HepG2 (cell line): ENCODE measurements around the gene GSC2. TPM values are rescaled to one million over a fixed set of nuclear protein-coding genes. Genes with fewer than 3 reads are reported as not detected.

ENCODE experiments used
- ARID2 ChIP-seq: sonication (generic); formaldehyde crosslinking; IDR thresholded peaks from 2 replicates; pipeline ENCODE4 v1.8.1; 2022; ENCODE audit warnings: mild to moderate bottlenecking, missing genetic modification reagents, borderline replicate concordance
- BHLHE40 ChIP-seq: IDR thresholded peaks from 2 replicates; pipeline ENCODE4 v1.6.1; 2011; ENCODE audit warnings: low read length, improper control_type of control experiment
- DMAP1 ChIP-seq: IDR thresholded peaks from 2 replicates; pipeline ENCODE4 v1.6.1; 2016
- KMT2A ChIP-seq: sonication (generic); formaldehyde crosslinking; IDR thresholded peaks from 2 replicates; pipeline ENCODE4 v1.4.0; 2020; ENCODE audit warnings: missing genetic modification reagents
- MED8 ChIP-seq: sonication (generic); formaldehyde crosslinking; IDR thresholded peaks from 2 replicates; pipeline ENCODE4 v1.8.1; 2023; ENCODE audit warnings: mild to moderate bottlenecking, missing genetic modification reagents; ENCODE audit not compliant: insufficient replicate concordance
- SIN3A ChIP-seq: IDR thresholded peaks from 2 replicates; pipeline ENCODE4 v1.6.1; 2011; ENCODE audit warnings: low read depth, mild to moderate bottlenecking, control low read depth, low read length, borderline replicate concordance
- SNRNP70 ChIP-seq: fragments of 200-400 bp; formaldehyde crosslinking; IDR thresholded peaks from 2 replicates; pipeline ENCODE4 v1.6.1; 2017; ENCODE audit warnings: mild to moderate bottlenecking, low read depth, low read length, moderate library complexity
- TAF15 ChIP-seq: fragments of 200-400 bp; formaldehyde crosslinking; IDR thresholded peaks from one replicate; pipeline ENCODE4 v1.6.1; 2018; ENCODE audit warnings: mild to moderate bottlenecking, low read depth, low read length; ENCODE audit not compliant: poor library complexity, severe bottlenecking
- ZNF747 ChIP-seq: sonication (generic); formaldehyde crosslinking; IDR thresholded peaks from 2 replicates; pipeline ENCODE4 v1.8.1; 2023; ENCODE audit warnings: missing genetic modification reagents, mild to moderate bottlenecking, borderline replicate concordance
- polyA plus RNA-seq, 8 experiments: library from polyadenylated mRNA; depleted of rRNA in 3 of 8; stranded (reverse) in 7 of 8; unstranded in 1 of 8; fragments of >200 nt; fragmentation: Illumina TruSeq in 4 of 8; extraction: Trizol in 4 of 8; gene quantifications; 2 replicates each; pipeline versions ENCODE4 v1.2.1 to v1.2.3, GENCODE V29; 2011 to 2016; ENCODE audit warnings: low read depth in 4 of 8, missing spikeins in 1 of 8, mixed read lengths in 1 of 8; ENCODE audit not compliant: insufficient read depth in 1 of 8
- total RNA-seq, 5 experiments: library from RNA; depleted of rRNA; stranded (reverse); fragments of >200 nt; fragmentation: Illumina TruSeq; extraction: Trizol; gene quantifications; 2 replicates each; pipeline ENCODE4 v1.2.3, GENCODE V29; 2016; ENCODE audit warnings: low read depth in 1 of 5
- TF ChIP-seq, protein P1 (sequence below): sonication (generic); formaldehyde crosslinking; IDR thresholded peaks from 2 replicates; pipeline ENCODE4 v1.4.0; 2020; ENCODE audit warnings: low read depth, mild to moderate bottlenecking, missing genetic modification reagents
- TF ChIP-seq, protein P2 (sequence below): sonication (generic); formaldehyde crosslinking; IDR thresholded peaks from 2 replicates; pipeline ENCODE4 v1.4.0; 2020; ENCODE audit warnings: missing genetic modification reagents, borderline replicate concordance
- TF ChIP-seq, protein P3 (sequence below): sonication (generic); formaldehyde crosslinking; IDR thresholded peaks from 2 replicates; pipeline ENCODE4 v1.5.0; 2020; ENCODE audit warnings: missing genetic modification reagents
- TF ChIP-seq, protein P4 (sequence below): IDR thresholded peaks from 2 replicates; pipeline ENCODE4 v1.6.1; 2016; ENCODE audit warnings: missing genetic modification reagents, missing compliant biosample characterization
- TF ChIP-seq, protein P5 (sequence below): sonication (generic); formaldehyde crosslinking; IDR thresholded peaks from one replicate; pipeline ENCODE4 v1.5.1; 2020; ENCODE audit warnings: mild to moderate bottlenecking, missing genetic modification reagents; ENCODE audit errors: not compliant biosample characterization

GSC2 gene
- total and polyA plus RNA-seq, 2 of the 13 experiments (the other 11 are each of a cell fraction or from before 2014, with no cell fraction given): not detected

DNA sequence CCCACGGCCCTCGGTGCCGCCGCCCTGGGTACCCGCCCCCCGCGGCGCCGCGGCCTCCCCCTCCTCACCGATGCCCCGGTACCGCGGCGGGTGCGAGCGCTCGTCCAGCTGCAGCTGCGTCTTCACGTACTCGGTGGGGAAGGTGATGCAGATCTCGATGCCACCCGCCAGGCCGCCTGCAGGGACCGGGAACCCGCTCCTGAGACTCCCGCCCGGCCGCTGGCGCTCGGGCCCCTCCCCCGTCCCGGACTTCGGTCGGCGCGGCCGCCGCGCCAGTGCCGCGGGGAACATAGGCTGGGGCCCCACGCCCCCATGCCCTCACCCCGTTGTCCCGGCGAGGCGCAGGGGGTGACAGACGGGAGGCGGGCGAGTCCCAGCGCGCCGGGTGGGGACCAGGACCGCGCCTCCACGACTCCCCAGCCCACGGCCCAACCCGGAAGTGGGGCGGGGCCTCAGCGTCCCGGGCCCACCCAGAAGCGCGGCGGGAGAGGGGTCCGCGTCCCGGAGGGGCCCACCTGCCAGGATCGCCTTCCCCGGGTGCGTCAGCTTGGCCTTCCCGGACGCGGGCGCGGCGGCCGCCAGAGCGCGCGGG is 28.1 kb upstream of the GSC2 start (continued):
- TF ChIP-seq, protein P1, sequence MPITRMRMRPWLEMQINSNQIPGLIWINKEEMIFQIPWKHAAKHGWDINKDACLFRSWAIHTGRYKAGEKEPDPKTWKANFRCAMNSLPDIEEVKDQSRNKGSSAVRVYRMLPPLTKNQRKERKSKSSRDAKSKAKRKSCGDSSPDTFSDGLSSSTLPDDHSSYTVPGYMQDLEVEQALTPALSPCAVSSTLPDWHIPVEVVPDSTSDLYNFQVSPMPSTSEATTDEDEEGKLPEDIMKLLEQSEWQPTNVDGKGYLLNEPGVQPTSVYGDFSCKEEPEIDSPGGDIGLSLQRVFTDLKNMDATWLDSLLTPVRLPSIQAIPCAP (CRISPR knock-in tag): 0 out of 2 replicates have a peak, but pooled peaks have one; percentile 35
- no peak for TF ChIP-seq DMAP1 (CRISPR knock-in tag)
- 0 out of 2 replicates have a peak, but pooled peaks have one; percentile 21 for TF ChIP-seq KMT2A (CRISPR knock-in tag)
- TF ChIP-seq ARID2: no peak
- no peak for TF ChIP-seq BHLHE40
- 0 out of 2 replicates have a peak, but pooled peaks have one; percentile 17 for TF ChIP-seq ZNF747 (CRISPR knock-in tag)
- TF ChIP-seq SNRNP70: no peak
- TF ChIP-seq, protein P2, sequence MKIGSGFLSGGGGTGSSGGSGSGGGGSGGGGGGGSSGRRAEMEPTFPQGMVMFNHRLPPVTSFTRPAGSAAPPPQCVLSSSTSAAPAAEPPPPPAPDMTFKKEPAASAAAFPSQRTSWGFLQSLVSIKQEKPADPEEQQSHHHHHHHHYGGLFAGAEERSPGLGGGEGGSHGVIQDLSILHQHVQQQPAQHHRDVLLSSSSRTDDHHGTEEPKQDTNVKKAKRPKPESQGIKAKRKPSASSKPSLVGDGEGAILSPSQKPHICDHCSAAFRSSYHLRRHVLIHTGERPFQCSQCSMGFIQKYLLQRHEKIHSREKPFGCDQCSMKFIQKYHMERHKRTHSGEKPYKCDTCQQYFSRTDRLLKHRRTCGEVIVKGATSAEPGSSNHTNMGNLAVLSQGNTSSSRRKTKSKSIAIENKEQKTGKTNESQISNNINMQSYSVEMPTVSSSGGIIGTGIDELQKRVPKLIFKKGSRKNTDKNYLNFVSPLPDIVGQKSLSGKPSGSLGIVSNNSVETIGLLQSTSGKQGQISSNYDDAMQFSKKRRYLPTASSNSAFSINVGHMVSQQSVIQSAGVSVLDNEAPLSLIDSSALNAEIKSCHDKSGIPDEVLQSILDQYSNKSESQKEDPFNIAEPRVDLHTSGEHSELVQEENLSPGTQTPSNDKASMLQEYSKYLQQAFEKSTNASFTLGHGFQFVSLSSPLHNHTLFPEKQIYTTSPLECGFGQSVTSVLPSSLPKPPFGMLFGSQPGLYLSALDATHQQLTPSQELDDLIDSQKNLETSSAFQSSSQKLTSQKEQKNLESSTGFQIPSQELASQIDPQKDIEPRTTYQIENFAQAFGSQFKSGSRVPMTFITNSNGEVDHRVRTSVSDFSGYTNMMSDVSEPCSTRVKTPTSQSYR (CRISPR knock-in tag): peak; percentile 65; the same call in 1 of the 2 replicates
- TF ChIP-seq, protein P3, sequence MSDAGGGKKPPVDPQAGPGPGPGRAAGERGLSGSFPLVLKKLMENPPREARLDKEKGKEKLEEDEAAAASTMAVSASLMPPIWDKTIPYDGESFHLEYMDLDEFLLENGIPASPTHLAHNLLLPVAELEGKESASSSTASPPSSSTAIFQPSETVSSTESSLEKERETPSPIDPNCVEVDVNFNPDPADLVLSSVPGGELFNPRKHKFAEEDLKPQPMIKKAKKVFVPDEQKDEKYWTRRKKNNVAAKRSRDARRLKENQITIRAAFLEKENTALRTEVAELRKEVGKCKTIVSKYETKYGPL (CRISPR knock-in tag): no peak
- TF ChIP-seq MED8 (CRISPR knock-in tag): no peak
- no peak for TF ChIP-seq TAF15
- TF ChIP-seq, protein P4, sequence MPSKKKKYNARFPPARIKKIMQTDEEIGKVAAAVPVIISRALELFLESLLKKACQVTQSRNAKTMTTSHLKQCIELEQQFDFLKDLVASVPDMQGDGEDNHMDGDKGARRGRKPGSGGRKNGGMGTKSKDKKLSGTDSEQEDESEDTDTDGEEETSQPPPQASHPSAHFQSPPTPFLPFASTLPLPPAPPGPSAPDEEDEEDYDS: no peak
- peak; percentile 60; the same call in 1 of the 2 replicates for TF ChIP-seq SIN3A
- TF ChIP-seq, protein P5, sequence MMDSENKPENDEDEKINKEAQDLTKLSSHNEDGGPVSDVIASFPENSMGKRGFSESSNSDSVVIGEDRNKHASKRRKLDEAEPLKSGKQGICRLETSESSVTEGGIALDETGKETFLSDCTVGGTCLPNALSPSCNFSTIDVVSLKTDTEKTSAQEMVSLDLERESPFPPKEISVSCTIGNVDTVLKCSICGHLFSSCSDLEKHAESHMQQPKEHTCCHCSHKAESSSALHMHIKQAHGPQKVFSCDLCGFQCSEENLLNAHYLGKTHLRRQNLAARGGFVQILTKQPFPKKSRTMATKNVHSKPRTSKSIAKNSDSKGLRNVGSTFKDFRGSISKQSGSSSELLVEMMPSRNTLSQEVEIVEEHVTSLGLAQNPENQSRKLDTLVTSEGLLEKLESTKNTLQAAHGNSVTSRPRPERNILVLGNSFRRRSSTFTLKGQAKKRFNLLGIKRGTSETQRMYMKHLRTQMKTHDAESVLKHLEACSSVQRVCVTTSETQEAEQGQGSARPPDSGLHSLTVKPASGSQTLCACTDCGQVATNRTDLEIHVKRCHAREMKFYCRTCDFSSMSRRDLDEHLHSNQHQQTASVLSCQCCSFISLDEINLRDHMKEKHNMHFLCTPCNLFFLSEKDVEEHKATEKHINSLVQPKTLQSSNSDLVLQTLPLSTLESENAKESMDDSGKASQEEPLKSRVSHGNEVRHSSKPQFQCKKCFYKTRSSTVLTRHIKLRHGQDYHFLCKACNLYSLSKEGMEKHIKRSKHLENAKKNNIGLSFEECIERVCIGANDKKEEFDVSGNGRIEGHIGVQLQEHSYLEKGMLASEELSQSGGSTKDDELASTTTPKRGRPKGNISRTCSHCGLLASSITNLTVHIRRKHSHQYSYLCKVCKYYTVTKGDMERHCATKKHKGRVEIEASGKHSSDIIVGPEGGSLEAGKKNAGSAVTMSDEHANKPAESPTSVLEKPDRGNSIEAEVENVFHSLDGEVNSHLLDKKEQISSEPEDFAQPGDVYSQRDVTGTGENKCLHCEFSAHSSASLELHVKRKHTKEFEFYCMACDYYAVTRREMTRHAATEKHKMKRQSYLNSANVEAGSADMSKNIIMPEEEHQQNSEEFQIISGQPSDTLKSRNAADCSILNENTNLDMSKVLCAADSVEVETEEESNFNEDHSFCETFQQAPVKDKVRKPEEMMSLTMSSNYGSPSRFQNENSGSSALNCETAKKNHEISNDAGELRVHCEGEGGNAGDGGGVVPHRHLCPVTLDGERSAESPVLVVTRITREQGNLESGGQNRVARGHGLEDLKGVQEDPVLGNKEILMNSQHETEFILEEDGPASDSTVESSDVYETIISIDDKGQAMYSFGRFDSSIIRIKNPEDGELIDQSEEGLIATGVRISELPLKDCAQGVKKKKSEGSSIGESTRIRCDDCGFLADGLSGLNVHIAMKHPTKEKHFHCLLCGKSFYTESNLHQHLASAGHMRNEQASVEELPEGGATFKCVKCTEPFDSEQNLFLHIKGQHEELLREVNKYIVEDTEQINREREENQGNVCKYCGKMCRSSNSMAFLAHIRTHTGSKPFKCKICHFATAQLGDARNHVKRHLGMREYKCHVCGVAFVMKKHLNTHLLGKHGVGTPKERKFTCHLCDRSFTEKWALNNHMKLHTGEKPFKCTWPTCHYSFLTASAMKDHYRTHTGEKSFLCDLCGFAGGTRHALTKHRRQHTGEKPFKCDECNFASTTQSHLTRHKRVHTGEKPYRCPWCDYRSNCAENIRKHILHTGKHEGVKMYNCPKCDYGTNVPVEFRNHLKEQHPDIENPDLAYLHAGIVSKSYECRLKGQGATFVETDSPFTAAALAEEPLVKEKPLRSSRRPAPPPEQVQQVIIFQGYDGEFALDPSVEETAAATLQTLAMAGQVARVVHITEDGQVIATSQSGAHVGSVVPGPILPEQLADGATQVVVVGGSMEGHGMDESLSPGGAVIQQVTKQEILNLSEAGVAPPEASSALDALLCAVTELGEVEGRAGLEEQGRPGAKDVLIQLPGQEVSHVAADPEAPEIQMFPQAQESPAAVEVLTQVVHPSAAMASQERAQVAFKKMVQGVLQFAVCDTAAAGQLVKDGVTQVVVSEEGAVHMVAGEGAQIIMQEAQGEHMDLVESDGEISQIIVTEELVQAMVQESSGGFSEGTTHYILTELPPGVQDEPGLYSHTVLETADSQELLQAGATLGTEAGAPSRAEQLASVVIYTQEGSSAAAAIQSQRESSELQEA (CRISPR knock-in tag): no peak
